LoVo (cell line): ENCODE measurements around the gene CHN1.
A peak's percentile ranks its signal among the peaks of the same experiment; 100 is the strongest.

Experiments
- DNase-seq: peaks from one replicate; pipeline ENCODE4 v3.0.0-alpha.2; 2016; ENCODE audit warnings: low spot score

CHN1 gene

GRCh38 chr2:175004980-175005732 lies at the start of gene CHN1:
Gene CHN1, minus strand, starts transcription at chr2:175005381. Its CDS starts 469 bp downstream, at chr2:175004912.
- DNase-seq = peak; percentile 84

GRCh38 chr2:175054340-175054739 lies 49.2 kb upstream of the CHN1 start:
- DNase-seq = no peak

DNA sequence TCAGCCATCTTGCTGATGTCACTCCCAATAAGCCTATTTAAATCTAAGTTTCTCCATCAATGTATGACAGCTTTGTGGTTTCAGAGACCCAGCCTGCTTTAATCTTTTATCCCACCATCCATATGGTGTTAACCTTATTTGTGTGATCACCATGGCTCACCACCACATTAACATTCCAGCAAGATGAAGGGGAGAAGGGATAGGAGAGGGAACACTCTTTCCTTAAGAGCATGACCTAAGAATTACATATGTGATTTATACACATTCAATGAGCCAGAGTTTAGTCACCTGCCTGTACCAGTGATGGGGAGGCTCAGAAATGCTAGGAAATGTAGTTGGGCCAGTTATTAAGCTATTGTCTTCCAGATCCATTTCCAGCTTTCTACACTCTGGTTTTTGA lies 44.5 kb upstream of the CHN1 start:
- DNase-seq = no peak

DNA sequence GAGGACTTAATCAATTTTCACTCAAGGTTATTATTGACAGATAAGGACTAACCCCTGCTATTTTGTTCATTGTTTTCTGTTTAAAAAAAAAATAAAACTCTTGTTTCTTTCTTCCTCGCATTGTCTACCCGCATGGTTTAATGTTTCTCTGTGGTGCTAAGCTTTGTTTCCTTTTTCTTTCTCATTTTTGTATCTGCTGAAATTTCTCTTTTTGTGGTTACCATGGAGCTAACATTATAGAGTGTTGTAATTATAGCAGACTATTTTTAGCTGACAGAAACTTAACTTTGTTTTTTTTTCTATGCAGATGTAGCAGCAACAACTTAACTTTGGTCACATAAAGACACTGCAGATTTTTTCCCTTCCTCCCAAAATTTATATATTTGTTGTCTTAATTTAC lies 43.1 kb upstream of the CHN1 start:
- DNase-seq = no peak

DNA sequence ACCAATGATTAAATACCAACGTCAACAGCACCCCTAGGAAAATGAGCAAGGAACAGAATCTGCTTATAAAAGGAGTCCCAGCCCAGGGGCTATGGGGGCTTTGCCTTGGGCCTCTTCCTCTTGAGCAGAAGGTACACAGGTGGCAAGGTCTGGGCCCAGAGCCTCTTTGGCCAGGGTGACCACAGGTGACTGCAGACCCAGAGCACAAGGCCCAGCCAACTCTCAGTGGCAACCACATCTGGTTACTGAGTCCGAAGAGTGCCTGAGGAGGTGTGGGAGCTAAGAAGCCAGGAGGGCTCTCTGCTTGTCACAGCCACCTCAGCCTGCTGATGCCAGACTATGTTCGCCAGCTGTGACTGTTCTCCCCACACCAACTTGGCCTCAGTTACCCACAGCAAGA lies 34.3 kb upstream of the CHN1 start:
- DNase-seq = no peak

DNA sequence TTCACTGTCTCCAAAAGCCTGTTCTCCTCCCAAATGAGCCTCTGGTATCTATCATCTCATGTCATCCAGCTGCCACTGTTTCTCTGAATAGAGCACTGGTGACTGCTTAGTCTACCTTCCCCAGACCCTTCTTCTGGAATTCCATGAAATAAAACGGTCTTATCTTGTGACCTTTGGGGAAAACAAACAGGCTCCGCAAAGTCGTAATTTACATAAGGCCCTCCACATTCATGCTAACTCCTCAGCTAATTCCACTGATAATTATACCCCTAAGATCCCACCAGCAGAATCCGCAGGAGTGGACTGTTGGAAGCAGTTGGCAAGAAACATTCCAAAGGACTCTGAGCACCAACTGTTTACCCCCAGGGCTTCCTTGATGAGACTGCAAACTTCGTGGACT lies 33.9 kb upstream of the CHN1 start:
- DNase-seq = no peak

GRCh38 chr2:175037941-175038340 lies 32.8 kb upstream of the CHN1 start:
- DNase-seq = no peak

DNA sequence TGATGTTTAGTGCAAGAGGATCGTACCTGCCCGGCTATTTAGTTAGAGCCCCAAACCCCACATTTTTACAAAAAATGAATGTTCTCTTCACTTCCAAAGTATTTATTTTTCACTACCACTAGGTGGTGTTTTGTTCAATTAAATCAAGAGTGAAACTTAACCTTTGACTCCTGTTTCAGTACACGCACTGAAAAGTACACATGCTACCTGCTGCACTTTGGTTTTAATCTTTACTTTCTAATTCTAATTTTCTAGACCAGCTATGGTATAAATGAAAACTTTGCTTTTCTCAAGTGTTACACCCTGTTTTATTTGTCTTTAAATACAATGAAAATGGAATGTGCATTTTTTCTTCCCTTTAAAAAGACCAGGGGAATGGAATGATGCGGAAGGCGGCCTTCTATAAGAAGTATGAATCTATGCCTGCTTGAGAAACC lies 31.4 kb upstream of the CHN1 start:
- DNase-seq = peak; percentile 57

DNA sequence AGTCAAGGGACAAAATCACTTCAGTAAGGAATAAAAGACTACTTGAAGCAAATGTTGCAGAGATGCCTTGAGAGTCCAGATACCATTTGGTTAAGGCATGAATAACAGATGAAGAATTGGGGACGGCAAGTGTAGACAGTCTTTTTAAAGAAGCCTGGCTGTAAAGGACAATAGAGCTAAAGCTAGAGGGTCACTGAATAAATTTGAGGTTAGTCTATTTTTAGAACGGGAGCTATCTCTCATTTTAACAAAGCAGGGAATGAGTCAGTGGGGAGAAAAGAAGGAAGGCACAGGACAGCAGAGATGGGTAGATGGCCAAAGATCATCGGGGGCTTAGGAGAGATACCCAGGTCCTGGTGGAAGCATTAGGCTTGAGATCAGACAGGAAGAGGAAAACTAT lies 30.6 kb upstream of the CHN1 start:
- DNase-seq = no peak

DNA sequence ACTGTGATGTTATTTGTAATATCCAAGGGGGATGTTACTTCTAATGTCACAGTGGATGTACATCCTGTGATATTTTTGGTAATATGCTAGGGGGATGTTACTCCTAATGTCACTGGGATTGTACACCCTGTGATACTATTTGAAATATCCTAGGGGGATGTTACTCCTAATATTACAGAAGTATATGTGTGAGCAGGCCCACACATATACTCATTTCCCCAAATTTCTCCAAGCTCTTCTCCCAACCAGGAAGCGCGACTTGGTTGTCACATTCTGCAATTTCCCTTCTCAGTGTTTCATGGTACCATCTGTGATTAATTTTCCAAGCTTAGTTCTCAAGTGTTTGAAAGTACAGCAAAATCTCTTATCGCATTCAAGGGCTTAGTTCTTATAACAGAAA lies 29.5 kb upstream of the CHN1 start:
- no peak for DNase-seq

GRCh38 chr2:175030380-175031271 lies 25.4 kb upstream of the CHN1 start:
- peak; percentile 9 for DNase-seq

- no peak for DNase-seq
These were observed 22.6 kb upstream of the CHN1 start for GRCh38 chr2:175027755-175028154.

- no peak for DNase-seq
These were observed 21.2 kb upstream of the CHN1 start for GRCh38 chr2:175026385-175026784.

- no peak for DNase-seq
These were observed 20.8 kb upstream of the CHN1 start for GRCh38 chr2:175025946-175026345.

DNA sequence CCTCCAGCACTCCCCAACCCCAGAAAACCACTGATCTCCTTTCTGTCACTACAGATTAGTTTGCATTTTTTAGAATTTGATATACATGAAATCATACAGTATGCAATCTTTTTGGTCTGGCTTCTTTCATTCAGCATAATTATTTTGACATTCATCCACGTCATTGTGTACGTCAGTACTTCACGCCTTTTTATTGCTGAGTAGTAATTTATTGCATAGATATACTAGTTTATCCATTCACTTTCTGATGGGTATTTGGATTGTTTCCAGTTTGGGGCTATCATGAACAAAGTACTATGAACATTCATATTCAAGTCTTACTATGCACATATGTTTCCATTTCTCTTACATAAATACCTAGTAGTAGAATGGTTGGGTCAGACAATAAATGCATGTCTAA lies 20.1 kb upstream of the CHN1 start:
- DNase-seq = no peak

- DNase-seq = no peak
These were observed 17.7 kb upstream of the CHN1 start for GRCh38 chr2:175022923-175023322.

DNA sequence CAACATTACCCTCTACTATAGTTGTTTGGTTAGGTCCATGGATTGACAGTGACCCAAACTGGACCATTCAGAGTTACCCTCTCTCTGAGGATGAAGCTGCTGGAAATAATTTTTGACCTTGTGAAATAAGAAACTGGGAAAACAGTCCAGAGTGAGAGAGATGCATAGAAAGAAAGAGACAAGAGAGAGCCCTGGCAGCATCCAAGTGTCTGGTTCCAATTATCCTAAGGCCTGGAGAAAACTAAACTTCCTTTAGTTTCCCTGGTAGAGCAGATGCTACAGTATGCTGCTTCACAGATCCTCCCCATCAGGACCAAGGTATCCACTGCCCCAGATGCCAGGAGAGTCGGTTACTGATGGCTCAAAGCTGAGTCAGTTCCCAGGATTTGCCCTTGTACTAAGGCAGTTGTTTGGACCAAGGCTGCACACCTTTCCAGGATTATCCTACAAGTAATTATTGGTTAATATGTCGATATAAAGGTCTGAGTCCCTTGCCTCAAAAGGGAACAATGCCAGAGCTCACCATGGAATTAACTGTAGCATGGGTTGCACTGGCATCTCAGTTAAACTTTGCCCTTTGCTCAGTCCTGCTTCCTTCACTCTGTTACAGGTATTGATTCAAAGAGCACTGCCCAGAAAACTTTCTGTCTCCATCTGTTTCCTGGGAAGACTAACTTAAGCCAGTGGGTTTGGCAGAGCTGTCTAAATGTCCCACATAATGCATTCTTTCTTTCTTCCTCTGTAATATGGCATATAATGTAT lies 14.6 kb upstream of the CHN1 start:
- DNase-seq = no peak

DNA sequence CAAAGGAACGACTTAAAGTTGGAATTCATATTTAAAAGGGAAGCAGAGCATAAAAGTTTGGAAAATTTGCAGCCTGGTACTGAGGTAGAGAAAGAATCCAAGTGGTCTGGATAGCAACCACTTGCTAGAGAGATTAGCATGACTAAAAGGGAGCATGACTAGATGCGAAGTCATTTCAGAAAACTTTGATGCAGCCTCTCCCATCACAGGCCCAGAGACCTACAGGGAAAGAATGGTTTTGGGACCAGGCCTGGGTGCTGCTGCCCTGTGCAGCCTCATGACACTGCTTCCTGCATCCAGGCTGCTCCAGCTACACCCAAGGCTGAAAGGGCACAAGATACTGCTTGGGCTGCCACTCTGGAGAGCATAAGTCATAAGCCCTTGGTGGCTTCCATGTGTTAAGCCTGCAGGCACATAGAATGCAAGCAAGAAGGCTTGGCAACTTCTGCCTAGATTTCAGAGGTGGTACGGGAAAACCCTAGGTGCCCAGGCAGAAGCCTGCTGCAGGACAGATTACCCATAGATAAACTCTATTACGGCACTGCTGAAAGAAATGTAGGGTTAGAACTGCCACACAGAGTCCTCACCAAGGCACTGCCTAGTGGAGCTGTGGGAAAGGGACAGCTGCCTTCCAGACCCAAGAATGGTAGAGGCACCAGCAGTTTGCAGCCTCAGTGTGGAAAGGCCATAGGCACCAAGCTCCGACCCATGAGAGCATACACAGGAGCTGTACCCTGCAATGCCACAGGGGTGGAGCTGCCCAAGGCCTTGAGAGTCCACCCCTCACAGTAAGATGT lies 12.6 kb upstream of the CHN1 start:
- no peak for DNase-seq

- no peak for DNase-seq
These were observed 10.2 kb upstream of the CHN1 start for GRCh38 chr2:175015340-175015739.

GRCh38 chr2:175012516-175012915 lies 7.3 kb upstream of the CHN1 start:
- DNase-seq = no peak

DNA sequence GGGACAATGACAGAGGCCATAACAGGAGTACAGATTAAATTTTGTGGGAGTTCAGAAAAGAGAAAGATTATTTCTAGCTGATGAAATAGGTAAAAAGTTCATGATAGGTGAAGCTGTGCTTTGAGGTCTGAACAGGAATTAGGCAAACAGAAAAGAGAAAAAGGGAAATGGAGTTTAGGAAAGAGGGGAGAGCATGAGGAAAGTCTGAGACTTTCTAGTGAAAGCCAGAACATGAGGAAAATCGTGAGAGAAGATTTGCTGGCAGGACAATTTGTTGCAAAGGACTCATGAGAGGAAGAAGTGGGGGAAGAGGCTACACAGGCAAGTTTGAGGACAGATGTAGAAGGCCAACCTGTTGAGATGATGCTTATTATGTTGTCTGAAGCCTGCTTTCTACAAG lies 6.3 kb upstream of the CHN1 start:
- DNase-seq = no peak

GRCh38 chr2:175010848-175011254 lies 5.7 kb upstream of the CHN1 start:
- no peak for DNase-seq
